NCI-H1048 (cell line): ENCODE measurements around the gene MTMR3.
"Not testable (repeated sequence)": the region's sequence is repeated elsewhere in the genome, so short reads cannot be mapped to it uniquely, and the experiment has no call there.

Experiments used
- DNase-seq: peaks from one replicate; lab custom pipeline; 2025; lab: John Stamatoyannopoulos, UW

MTMR3 gene

GRCh38 chr22:30054067-30054763 lies 171.2 kb downstream of the MTMR3 start:
- DNase-seq, result no peak

DNA sequence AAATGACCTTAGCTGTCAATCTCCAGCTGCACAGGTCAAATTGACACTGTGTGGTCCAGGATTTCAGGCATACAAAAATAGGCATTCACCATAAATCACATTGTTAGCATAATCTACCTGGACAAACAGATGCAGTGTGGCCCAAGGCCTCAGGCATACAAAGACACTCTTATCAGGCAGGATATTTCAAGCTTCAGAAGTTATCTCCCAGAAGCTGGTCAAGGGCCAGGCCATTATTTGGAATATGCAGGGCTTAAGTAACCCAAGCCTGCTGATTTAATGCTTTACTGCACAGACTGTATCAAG lies 171.7 kb downstream of the MTMR3 start:
- no peak for DNase-seq

- no peak for DNase-seq
Observed at GRCh38 chr22:30056015-30056414, 173.0 kb downstream of the MTMR3 start.

DNA sequence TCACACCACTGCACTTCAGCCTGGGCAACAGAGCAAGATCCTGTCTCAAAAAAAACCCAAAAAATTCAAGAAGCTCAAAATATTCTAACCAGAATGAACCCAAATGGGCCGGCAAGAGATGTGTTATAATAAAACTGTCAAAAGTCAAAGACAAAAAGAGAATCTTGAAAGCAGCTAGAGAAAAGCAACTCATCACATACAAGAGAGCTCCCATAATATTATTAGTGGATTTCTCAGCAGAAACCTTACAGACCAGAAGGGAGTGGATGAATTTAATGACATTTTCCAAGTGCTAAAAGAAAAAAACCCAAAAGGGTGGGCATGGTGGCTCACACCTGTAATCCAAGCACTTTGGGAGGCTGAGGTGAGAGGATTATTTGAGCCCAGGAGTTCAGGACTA lies 174.4 kb downstream of the MTMR3 start:
- DNase-seq, result no peak

DNA sequence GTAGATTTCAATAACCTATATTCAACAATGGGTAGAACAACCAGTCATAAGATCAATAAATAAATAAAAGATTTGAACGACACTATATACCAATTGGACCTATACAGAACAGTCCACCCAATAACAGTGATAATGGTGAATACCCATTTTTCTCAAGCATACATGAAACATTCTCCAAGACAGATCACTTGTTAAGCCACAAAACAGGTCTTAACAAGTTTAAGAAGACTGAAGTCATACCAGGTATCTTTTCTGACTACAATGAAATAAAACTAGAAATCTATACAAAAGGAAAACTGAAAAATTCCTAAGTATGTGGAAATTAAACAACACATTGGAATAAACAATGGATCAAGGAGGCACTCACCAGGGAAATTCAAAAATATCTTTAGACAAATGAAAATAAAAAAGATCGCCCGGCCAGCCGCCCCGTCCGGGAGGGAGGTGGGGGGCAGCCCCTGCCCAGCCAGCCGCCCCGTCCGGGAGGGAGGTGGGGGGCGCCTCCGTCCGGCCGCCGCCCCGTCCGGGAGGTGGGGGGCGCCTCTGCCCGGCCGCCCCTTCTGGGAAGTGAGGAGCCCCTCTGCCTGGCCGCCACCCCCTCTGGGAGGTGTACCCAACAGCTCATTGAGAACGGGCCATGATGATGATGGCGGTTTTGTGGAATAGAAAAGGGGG lies 176.5 kb downstream of the MTMR3 start:
- DNase-seq, result not testable (repeated sequence)

- DNase-seq, result not testable (repeated sequence)
Observed at GRCh38 chr22:30061094-30061493, 178.1 kb downstream of the MTMR3 start.

DNA sequence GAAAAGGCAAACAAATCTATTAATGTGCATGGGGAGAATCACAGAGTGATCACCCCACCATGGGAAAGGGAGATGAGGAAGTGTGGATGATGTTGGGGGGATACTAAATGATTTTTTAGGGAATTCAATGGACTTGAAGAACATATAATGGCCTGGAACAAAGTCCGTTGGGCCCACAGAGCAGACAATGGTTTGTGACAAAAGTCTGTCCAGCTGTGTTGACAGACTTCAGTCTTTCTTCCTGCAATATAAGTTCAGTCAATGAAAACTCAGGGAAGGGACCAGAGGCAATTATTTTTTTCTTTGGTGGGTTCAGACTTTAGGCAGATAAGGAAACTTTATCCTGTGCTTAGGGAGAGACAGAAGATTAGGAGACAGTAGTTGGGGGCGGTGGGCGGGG lies 179.3 kb downstream of the MTMR3 start:
- DNase-seq, result no peak

GRCh38 chr22:30062950-30063349 lies 180.0 kb downstream of the MTMR3 start:
- no peak for DNase-seq

- DNase-seq, result no peak
Observed at GRCh38 chr22:30064172-30064571, 181.2 kb downstream of the MTMR3 start.

DNA sequence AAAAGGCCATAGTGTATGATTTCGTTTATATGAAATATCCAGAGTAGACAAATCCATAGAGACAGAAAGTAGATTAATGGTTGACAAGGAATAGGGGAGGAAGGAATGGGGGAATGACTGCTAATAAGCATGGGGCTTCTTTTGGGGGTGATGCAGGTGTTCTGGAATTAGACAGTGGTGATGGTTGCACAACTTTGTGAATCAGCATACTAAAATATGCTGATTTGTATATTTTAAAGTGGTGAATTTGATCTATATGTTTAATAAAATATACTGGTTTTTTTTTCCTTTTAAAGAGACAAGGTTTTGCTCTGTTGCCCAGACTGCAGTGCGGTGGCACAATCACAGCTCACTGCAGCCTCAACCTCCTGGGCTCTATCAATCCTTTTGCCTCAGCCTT lies 190.8 kb downstream of the MTMR3 start:
- DNase-seq, result no peak

GRCh38 chr22:30074147-30074546 lies 191.2 kb downstream of the MTMR3 start:
- DNase-seq, result no peak

GRCh38 chr22:30074994-30075393 lies 192.0 kb downstream of the MTMR3 start:
- DNase-seq, result no peak

- no peak for DNase-seq
Observed at GRCh38 chr22:30077279-30077880, 194.4 kb downstream of the MTMR3 start.

- DNase-seq, result no peak
Observed at GRCh38 chr22:30078320-30079311, 195.6 kb downstream of the MTMR3 start.

GRCh38 chr22:30079952-30080533 lies 197.1 kb downstream of the MTMR3 start, which contains the start of gene HORMAD2:
Gene HORMAD2 (plus strand): TSS chr22:30080464. CDS start chr22:30093953, 13,489 bp downstream.
- DNase-seq, result no peak
